ENCODE results near the gene ATP10B. TPM values are rescaled to one million over a fixed set of nuclear protein-coding genes. Genes with fewer than 3 reads are reported as not detected.

The ATP10B gene
- total and polyA plus RNA-seq, 2 experiments from 2014 or later, result 0.03 TPM; not detected in 1

DNA sequence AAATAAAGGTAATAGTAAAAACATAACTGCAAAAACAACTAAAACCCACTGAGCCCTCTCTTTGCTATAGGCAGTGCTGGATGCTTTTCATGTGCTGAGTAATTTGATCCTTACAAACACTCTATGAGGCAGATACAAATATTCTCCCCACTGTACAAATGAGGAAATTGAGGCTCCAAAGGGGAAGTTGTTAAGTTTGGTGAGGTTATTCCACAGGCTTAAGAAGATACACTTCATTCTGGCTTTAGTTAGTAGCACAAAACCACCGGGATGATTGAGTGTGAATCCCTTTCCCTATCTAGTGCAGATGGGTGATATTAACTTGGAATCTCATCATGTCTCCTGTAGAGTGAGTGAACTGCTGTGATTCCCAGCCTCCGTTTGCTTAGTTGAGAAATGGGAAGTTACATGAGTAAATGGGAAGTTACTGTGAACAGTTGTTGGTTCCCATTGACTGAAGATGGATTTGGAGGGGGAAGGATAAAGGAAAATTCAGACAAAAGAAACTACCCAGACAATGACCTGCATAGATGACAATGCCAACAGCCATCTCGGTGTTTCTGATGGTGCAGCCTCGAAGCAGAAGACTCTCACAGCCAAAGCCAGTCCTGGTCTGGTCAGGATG is 208.3 kb downstream of the ATP10B start:
- no peaks in the 10 kb centered on the region for H3K9me3 ChIP-seq (ENCODE audit: low read depth)
- H3K27me3 ChIP-seq, result peaks cover 7% of the 10 kb centered on the region
- H3K36me3 ChIP-seq, result no peaks in the 10 kb centered on the region
- no peak overlapping the region for H3K27ac ChIP-seq
- no peak overlapping the region for H3K4me3 ChIP-seq
- H3K4me1 ChIP-seq (ENCODE audit: low read depth), result no peaks in the 10 kb centered on the region
- no peak for DNase-seq (ENCODE audit: low read depth in 1 of 2, low spot score in 1 of 2)
- no peak for TF ChIP-seq CTCF (IDR thresholded peaks at IDR 0.05; ENCODE audit: low read depth, low read length)

- Histone ChIP-seq H3K27ac (no peak overlapping the region), H3K27me3 (peaks cover 14% of the 10 kb centered on the region), H3K36me3 (no peaks in the 10 kb centered on the region), H3K4me1 (ENCODE audit: low read depth) (no peaks in the 10 kb centered on the region), H3K4me3 (no peak overlapping the region), H3K9me3 (ENCODE audit: low read depth) (no peaks in the 10 kb centered on the region)
- no peak for TF ChIP-seq CTCF (IDR thresholded peaks at IDR 0.05; ENCODE audit: low read depth, low read length)
- DNase-seq (ENCODE audit: low read depth in 1 of 2, low spot score in 1 of 2), result no peak
Observed at GRCh38 chr5:160641405-160641804, 210.6 kb downstream of the ATP10B start.

DNA sequence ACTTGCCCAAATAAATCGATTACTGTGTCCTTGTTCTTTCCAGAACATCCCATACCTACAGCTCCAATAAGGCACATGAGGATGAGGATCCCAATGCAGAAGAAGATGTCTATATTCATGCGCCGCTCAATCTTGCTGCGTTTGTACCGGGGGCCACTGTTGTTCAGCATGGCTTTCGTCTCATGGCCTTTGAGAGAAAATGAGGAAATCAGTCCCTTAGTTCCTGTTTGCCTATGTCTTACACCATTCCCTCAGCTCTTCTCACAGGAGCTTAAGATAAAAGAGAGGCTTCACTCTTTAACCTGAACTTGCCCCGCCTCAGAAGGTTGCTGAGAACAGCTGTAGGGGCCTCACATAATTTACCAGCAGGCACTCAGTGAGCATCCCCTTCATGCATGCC is 211.6 kb downstream of the ATP10B start:
- Histone ChIP-seq H3K36me3 (no peaks in the 10 kb centered on the region), H3K27ac (no peak overlapping the region), H3K4me3 (no peak overlapping the region), H3K9me3 (ENCODE audit: low read depth) (no peaks in the 10 kb centered on the region), H3K4me1 (ENCODE audit: low read depth) (no peaks in the 10 kb centered on the region), H3K27me3 (peaks cover 19% of the 10 kb centered on the region)
- TF ChIP-seq CTCF (IDR thresholded peaks at IDR 0.05; ENCODE audit: low read depth, low read length), result no peak
- no peak for DNase-seq (ENCODE audit: low read depth in 1 of 2, low spot score in 1 of 2)

- H3K36me3 ChIP-seq, result no peaks in the 10 kb centered on the region
- peaks cover 28% of the 10 kb centered on the region for H3K27me3 ChIP-seq
- H3K9me3 ChIP-seq (ENCODE audit: low read depth), result no peaks in the 10 kb centered on the region
- H3K27ac ChIP-seq, result no peak overlapping the region
- no peak for DNase-seq (ENCODE audit: low read depth in 1 of 2, low spot score in 1 of 2)
- H3K4me3 ChIP-seq, result no peak overlapping the region
- TF ChIP-seq CTCF (IDR thresholded peaks at IDR 0.05; ENCODE audit: low read depth, low read length), result no peak
- no peaks in the 10 kb centered on the region for H3K4me1 ChIP-seq (ENCODE audit: low read depth)
Observed at GRCh38 chr5:160638161-160638742, 213.8 kb downstream of the ATP10B start.

DNA sequence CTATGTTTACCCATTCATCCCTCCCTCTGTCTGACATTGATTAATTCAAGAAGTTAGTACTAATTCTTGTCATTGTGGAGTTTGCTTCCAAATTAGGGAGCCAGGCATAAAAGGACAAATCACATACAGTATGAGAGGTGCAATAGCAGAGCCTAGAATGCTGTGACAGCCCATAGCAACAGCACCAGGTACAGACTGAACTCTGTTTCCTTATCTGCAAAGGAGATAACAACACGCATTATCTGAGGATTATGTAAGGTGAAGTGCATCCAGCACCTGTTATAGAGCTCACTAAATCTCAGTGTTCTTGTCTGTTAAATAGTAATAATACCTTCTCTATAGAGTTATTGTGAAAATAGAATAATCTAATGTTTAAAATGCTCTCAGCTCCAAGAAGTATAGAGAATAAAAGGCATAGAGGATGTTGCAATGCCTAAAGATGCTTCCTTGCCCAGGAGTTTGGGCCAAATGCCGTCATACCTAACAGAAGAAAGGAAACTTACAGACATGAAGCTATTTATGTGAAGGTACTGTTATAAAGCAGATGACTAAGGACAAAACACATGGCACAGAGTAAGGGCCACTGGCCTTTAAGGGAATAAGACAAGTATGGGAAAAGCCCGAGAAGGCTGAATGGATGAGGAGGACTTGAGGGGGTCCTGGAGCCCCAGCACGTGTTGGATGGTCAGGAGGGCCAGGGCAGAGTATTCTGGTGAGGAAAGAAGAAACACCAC is 214.5 kb downstream of the ATP10B start:
- Histone ChIP-seq H3K27me3 (peaks cover 28% of the 10 kb centered on the region), H3K36me3 (no peaks in the 10 kb centered on the region), H3K4me1 (ENCODE audit: low read depth) (no peaks in the 10 kb centered on the region), H3K9me3 (ENCODE audit: low read depth) (no peaks in the 10 kb centered on the region), H3K4me3 (no peak overlapping the region), H3K27ac (no peak overlapping the region)
- no peak for TF ChIP-seq CTCF (IDR thresholded peaks at IDR 0.05; ENCODE audit: low read depth, low read length)
- DNase-seq (ENCODE audit: low read depth in 1 of 2, low spot score in 1 of 2), result no peak

All from cardiac muscle cell (in vitro differentiated cells and primary cell).